COR-L47 (cell line): ENCODE measurements around the gene ZNF584.

ENCODE experiments used
- DNase-seq: peaks from one replicate; lab custom pipeline; 2025; lab: John Stamatoyannopoulos, UW

Gene ZNF584

GRCh38 chr19:58385891-58386575 lies 22.4 kb upstream of the ZNF584 start:
- DNase-seq = no peak

- DNase-seq = peak; percentile 98
Measured at GRCh38 chr19:58386576-58387337, 21.7 kb upstream of the ZNF584 start, which contains the start of gene RPS5. Gene RPS5, plus strand, starts transcription at chr19:58387269. Its CDS starts 869 bp downstream, at chr19:58388138.

GRCh38 chr19:58387338-58388174 lies 20.9 kb upstream of the ZNF584 start:
- no peak for DNase-seq

- DNase-seq = no peak
Measured at GRCh38 chr19:58388175-58388526, 20.3 kb upstream of the ZNF584 start.

- no peak for DNase-seq
Measured at GRCh38 chr19:58392945-58393724, 15.3 kb upstream of the ZNF584 start.

- no peak for DNase-seq
Measured at GRCh38 chr19:58393725-58394033, 14.8 kb upstream of the ZNF584 start.

GRCh38 chr19:58394821-58395219 lies 13.6 kb upstream of the ZNF584 start:
- DNase-seq = no peak

GRCh38 chr19:58395220-58395978 lies 13.1 kb upstream of the ZNF584 start, which contains the start of gene RNF225:
Gene RNF225, plus strand, starts transcription at chr19:58395656. Its CDS starts 434 bp downstream, at chr19:58396090.
- no peak for DNase-seq

GRCh38 chr19:58395979-58396627 lies 12.3 kb upstream of the ZNF584 start:
- DNase-seq = no peak

GRCh38 chr19:58396691-58397532 lies 11.5 kb upstream of the ZNF584 start:
- no peak for DNase-seq

GRCh38 chr19:58397533-58398037 lies 10.9 kb upstream of the ZNF584 start:
- no peak for DNase-seq

GRCh38 chr19:58398087-58398486 lies 10.4 kb upstream of the ZNF584 start:
- DNase-seq = no peak

GRCh38 chr19:58398545-58398944 lies 9.9 kb upstream of the ZNF584 start:
- no peak for DNase-seq

GRCh38 chr19:58399903-58400302 lies 8.5 kb upstream of the ZNF584 start:
- DNase-seq = no peak

GRCh38 chr19:58400316-58400915 lies 8.0 kb upstream of the ZNF584 start:
- DNase-seq = peak; percentile 25

GRCh38 chr19:58400916-58401839 lies 7.3 kb upstream of the ZNF584 start:
- peak; percentile 100 for DNase-seq

- DNase-seq = no peak
Measured at GRCh38 chr19:58401840-58402421, 6.5 kb upstream of the ZNF584 start.
